ENCODE measurements around the gene ATRNL1.

- TF ChIP-seq CTCF (IDR thresholded peaks at IDR 0.05; ENCODE audit: poor library complexity, severe bottlenecking) (no peak), MXI1 (conservative IDR thresholded peaks at IDR 0.05; ENCODE audit: poor library complexity, severe bottlenecking) (no peak), EP300 (conservative IDR thresholded peaks at IDR 0.05; ENCODE audit: poor library complexity, severe bottlenecking) (no peak), REST (IDR thresholded peaks at IDR 0.05; ENCODE audit: borderline replicate concordance) (no peak), POLR2AphosphoS5 (IDR thresholded peaks at IDR 0.05) (no peak), EZH2 (IDR thresholded peaks at IDR 0.05; ENCODE audit: borderline replicate concordance, insufficient read depth, low read length, poor library complexity, severe bottlenecking) (no peak), TAF1 (IDR thresholded peaks at IDR 0.05; ENCODE audit: low read depth) (no peak), RAD21 (conservative IDR thresholded peaks at IDR 0.05) (no peak), SMC3 (conservative IDR thresholded peaks at IDR 0.05; ENCODE audit: poor library complexity) (no peak)
Measured at GRCh38 chr10:115539142-115539762, 446.1 kb downstream of the ATRNL1 start.
